GM06990 (cell line): ENCODE measurements around the gene SIKE1.
A peak's percentile ranks its signal among the peaks of the same experiment; 100 is the strongest.
"Not testable (repeated sequence)": the region's sequence is repeated elsewhere in the genome, so short reads cannot be mapped to it uniquely, and the experiment has no call there.

ENCODE experiments used
- DNase-seq: peaks from one replicate; pipeline ENCODE4 v3.0.0-alpha.2; 2011; ENCODE audit not compliant: insufficient read length; ENCODE audit errors: extremely low read depth
- H3K27me3 ChIP-seq: replicated peaks from 2 replicates; pipeline ENCODE4 v1.6.0; 2011; ENCODE audit warnings: low read length; ENCODE audit not compliant: control insufficient read depth, insufficient read depth
- H3K36me3 ChIP-seq: 2 replicates; pipeline ENCODE4 v1.5.1; 2011; ENCODE audit warnings: low read length; ENCODE audit not compliant: control insufficient read depth, insufficient read depth
- H3K4me3 ChIP-seq: replicated peaks from 2 replicates; pipeline ENCODE4 v1.5.1; 2011; ENCODE audit warnings: low read depth, mild to moderate bottlenecking, control low read depth, low read length
- TF ChIP-seq, protein P1 (sequence below): IDR thresholded peaks from 2 replicates; pipeline ENCODE4 v1.5.1; 2011; ENCODE audit warnings: low read length, control low read depth, mild to moderate bottlenecking, inconsistent platforms; ENCODE audit not compliant: insufficient read depth, poor library complexity, severe bottlenecking

Gene SIKE1

GRCh38 chr1:114780344-114781226 lies at the start of gene SIKE1:
TSS of gene SIKE1 (minus strand) at chr1:114780685. CDS start at chr1:114780607, 78 bp downstream.
- Histone ChIP-seq H3K4me3 (peak within 1 kb of the TSS; percentile 85), H3K27me3 (no peaks in the 10 kb centered on the region), H3K36me3 (no peaks in the 10 kb centered on the region)
- peak; percentile 89 for DNase-seq
- TF ChIP-seq, protein P1, sequence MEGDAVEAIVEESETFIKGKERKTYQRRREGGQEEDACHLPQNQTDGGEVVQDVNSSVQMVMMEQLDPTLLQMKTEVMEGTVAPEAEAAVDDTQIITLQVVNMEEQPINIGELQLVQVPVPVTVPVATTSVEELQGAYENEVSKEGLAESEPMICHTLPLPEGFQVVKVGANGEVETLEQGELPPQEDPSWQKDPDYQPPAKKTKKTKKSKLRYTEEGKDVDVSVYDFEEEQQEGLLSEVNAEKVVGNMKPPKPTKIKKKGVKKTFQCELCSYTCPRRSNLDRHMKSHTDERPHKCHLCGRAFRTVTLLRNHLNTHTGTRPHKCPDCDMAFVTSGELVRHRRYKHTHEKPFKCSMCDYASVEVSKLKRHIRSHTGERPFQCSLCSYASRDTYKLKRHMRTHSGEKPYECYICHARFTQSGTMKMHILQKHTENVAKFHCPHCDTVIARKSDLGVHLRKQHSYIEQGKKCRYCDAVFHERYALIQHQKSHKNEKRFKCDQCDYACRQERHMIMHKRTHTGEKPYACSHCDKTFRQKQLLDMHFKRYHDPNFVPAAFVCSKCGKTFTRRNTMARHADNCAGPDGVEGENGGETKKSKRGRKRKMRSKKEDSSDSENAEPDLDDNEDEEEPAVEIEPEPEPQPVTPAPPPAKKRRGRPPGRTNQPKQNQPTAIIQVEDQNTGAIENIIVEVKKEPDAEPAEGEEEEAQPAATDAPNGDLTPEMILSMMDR, result no peak

DNA sequence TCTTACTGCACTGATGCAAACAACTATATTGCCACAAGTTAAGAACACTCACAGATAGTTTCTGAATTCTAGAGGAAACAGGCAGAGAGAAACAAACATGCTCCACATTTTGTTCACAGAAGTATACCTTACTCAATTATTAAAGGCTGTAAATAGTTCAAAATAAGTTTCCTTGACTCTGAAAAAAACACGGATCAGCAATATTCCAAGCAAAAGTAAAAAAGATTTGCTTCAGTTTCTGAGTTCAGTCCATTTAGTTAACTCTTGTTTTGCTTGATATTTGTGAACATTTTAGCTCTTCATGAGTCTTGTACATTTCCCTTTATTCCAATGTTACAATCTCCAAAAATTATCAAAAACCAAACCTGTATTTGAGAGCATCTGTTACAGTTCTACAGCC lies 49.6 kb upstream of the SIKE1 start:
- not testable (repeated sequence) for H3K36me3 ChIP-seq, DNase-seq, H3K27me3 ChIP-seq, H3K4me3 ChIP-seq

DNA sequence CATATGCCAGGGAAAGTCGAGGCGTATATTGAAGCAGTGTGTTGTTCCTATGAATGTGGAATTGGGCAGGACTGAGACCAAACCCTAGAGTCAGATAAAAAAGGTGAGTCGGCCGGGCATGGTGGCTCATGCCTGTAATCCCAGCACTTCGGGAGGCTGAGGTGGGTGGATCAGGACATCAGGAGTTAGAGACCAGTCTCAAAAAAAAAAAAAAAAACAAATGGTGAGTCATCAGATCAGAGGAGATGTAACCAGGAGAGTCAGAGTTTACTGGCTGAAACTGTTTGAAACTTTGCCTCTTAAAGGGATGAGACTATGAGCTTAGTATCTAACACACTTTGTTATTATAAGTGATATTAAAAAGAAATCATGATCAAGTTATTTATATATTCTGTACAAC lies 47.8 kb upstream of the SIKE1 start:
- TF ChIP-seq, protein P1, result no peak
- no peak for DNase-seq
- Histone ChIP-seq H3K4me3 (no peak overlapping the region), H3K27me3 (no peaks in the 10 kb centered on the region), H3K36me3 (no peaks in the 10 kb centered on the region)

- Histone ChIP-seq H3K4me3 (no peak overlapping the region), H3K36me3 (no peaks in the 10 kb centered on the region), H3K27me3 (no peaks in the 10 kb centered on the region)
- DNase-seq, result no peak
- TF ChIP-seq, protein P1, result no peak
Measured at GRCh38 chr1:114821978-114822377, 41.5 kb upstream of the SIKE1 start.

- no peaks in the 10 kb centered on the region for H3K36me3 ChIP-seq
- H3K27me3 ChIP-seq, result no peaks in the 10 kb centered on the region
- H3K4me3 ChIP-seq, result no peak overlapping the region
- no peak for DNase-seq
- TF ChIP-seq, protein P1, result no peak
Measured at GRCh38 chr1:114820392-114820791, 39.9 kb upstream of the SIKE1 start.

DNA sequence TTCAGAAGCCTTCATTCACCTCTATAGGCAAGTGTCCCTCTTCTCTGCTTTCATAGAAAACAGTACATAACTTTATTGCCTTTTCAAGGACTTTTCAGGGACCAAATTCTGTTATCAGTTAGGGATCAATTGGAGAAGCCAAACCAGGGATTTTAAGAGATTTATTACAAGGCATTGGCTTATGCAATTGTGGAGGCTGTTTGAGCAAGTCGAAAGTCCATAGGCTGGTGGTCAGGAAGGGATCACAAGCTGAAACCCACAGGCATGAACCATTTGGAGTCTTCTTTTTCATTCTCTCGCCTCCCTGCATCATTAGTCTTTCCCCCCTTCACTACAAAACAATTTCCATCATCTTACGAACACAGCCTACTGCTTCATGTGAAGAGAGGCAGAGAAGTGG lies 39.4 kb upstream of the SIKE1 start:
- Histone ChIP-seq H3K27me3 (no peaks in the 10 kb centered on the region), H3K4me3 (no peak overlapping the region), H3K36me3 (no peaks in the 10 kb centered on the region)
- no peak for DNase-seq
- TF ChIP-seq, protein P1, result no peak

- not testable (repeated sequence) for H3K36me3 ChIP-seq, H3K4me3 ChIP-seq, H3K27me3 ChIP-seq, DNase-seq
Measured at GRCh38 chr1:114804449-114804848, 24.0 kb upstream of the SIKE1 start.
